AG08395 (cell line): ENCODE data around the gene KLF11.
A peak's percentile ranks its signal among the peaks of the same experiment; 100 is the strongest.

ENCODE experiments used
- DNase-seq: peaks from one replicate; pipeline ENCODE4 v3.0.0; 2012; ENCODE audit warnings: mixed read lengths, low spot score

Gene KLF11

GRCh38 chr2:10043256-10043905 is at the start of gene KLF11:
Gene KLF11, plus strand, starts transcription at chr2:10043550. Its CDS starts 167 bp downstream, at chr2:10043717.
- DNase-seq: peak; percentile 96

GRCh38 chr2:9994462-9994861 is 48.9 kb upstream of the KLF11 start:
- no peak for DNase-seq

GRCh38 chr2:9995059-9995458 is 48.3 kb upstream of the KLF11 start:
- no peak for DNase-seq

- DNase-seq: no peak
These were observed 47.0 kb upstream of the KLF11 start for GRCh38 chr2:9996321-9996720.

GRCh38 chr2:9997936-9998335 is 45.4 kb upstream of the KLF11 start:
- no peak for DNase-seq

- DNase-seq: no peak
These were observed 44.3 kb upstream of the KLF11 start for GRCh38 chr2:9998916-9999654.

GRCh38 chr2:9999693-10000092 is 43.7 kb upstream of the KLF11 start:
- DNase-seq: no peak

GRCh38 chr2:10000541-10000940 is 42.8 kb upstream of the KLF11 start:
- DNase-seq: no peak

- DNase-seq: no peak
These were observed 41.8 kb upstream of the KLF11 start for GRCh38 chr2:10001586-10001985.

GRCh38 chr2:10002109-10002508 is 41.2 kb upstream of the KLF11 start:
- no peak for DNase-seq

- DNase-seq: no peak
These were observed 40.7 kb upstream of the KLF11 start for GRCh38 chr2:10002681-10003080.

GRCh38 chr2:10003206-10004125 is 39.9 kb upstream of the KLF11 start:
- DNase-seq: no peak

- no peak for DNase-seq
These were observed 38.9 kb upstream of the KLF11 start for GRCh38 chr2:10004401-10004800.

- DNase-seq: no peak
These were observed 38.5 kb upstream of the KLF11 start for GRCh38 chr2:10004836-10005235.

- DNase-seq: no peak
These were observed 37.7 kb upstream of the KLF11 start for GRCh38 chr2:10005461-10006235.

- DNase-seq: peak; percentile 43
These were observed 36.9 kb upstream of the KLF11 start for GRCh38 chr2:10006236-10007161.

- DNase-seq: peak; percentile 38
These were observed 35.9 kb upstream of the KLF11 start for GRCh38 chr2:10007435-10007834.

- no peak for DNase-seq
These were observed 35.2 kb upstream of the KLF11 start for GRCh38 chr2:10007921-10008808.

GRCh38 chr2:10008809-10009176 is 34.6 kb upstream of the KLF11 start:
- DNase-seq: no peak
